HCT116 (cell line): Measurements from ENCODE around the gene FHIT. TPM values are rescaled to one million over a fixed set of nuclear protein-coding genes. Genes with fewer than 3 reads are reported as not detected.

ENCODE experiments used
- ATAC-seq: fragments of 200-7000 bp; cut with Tn5 transposase; 2 replicates; pipeline ENCODE4 v1.9.1; 2020; ENCODE audit warnings: mild to moderate bottlenecking, moderate library complexity
- BruUV-seq: library from RNA; stranded (reverse); fragments of 400-500 nt; replicated peaks from 2 replicates; lab custom pipeline; 2021; lab: Mats Ljungman, UMichigan
- CTCF ChIA-PET: fragments of 300-600 bp; sonication (Branson Sonifier 250); formaldehyde crosslinking; loops from one replicate; lab custom pipeline; 2021; ENCODE audit warnings: antibody characterized with exemption; lab: Charles Lee
- POLR2A ChIA-PET: fragments of 300-600, 350-600 bp; sonication (Branson Sonifier 250); formaldehyde crosslinking; loops from one replicate; lab custom pipeline; 2021; ENCODE audit warnings: antibody characterized with exemption; lab: Charles Lee
- RAD21 ChIA-PET, 2 experiments: fragments of 300-600 bp; sonication (Branson Sonifier 250); formaldehyde crosslinking; loops; one replicate each; lab custom pipeline; 2023; ENCODE audit warnings: low total read pairs in 2 of 2; ENCODE audit not compliant: uncharacterized antibody in 2 of 2, unreplicated experiment in 2 of 2, low non-redundant PET in 1 of 2; lab: Charles Lee
- DNase-seq: peaks from one replicate; pipeline ENCODE4 v3.0.0-alpha.2; 2010; ENCODE audit warnings: low read depth, low spot score
- H2AFZ ChIP-seq: fragments of 200-600 bp; shearing (Covaris generic), sonication (generic); 2 replicates; pipeline ENCODE4 v1.6.1; 2017; ENCODE audit warnings: low read depth, mixed run types, mixed read lengths, antibody characterized with exemption, low read length; ENCODE audit not compliant: poor library complexity, severe bottlenecking
- H3K27ac ChIP-seq: 2 replicates; pipeline ENCODE4 v1.5.1; 2012; ENCODE audit warnings: low read depth, low read length
- H3K27me3 ChIP-seq: fragments of 200-600 bp; sonication (generic); 2 replicates; pipeline ENCODE4 v1.6.1; 2016; ENCODE audit warnings: mixed run types, low read length, mixed read lengths; ENCODE audit not compliant: insufficient read depth
- H3K36me3 ChIP-seq, 2 experiments: fragments of 200-500 bp in 1 of 2; fragments of 200-600 bp in 1 of 2; sonication (Bioruptor generic) in 1 of 2; sonication (generic) in 1 of 2; 2 replicates each; pipeline versions ENCODE4 v1.5.1 to v1.6.1; 2014 to 2016; ENCODE audit warnings: low read length in 2 of 2, inconsistent platforms in 1 of 2, mixed read lengths in 1 of 2, mixed run types in 1 of 2; ENCODE audit not compliant: insufficient read depth in 2 of 2, control insufficient read depth in 1 of 2
- H3K4me1 ChIP-seq, 2 experiments: fragments of 200-600 bp in 1 of 2; sonication (generic) in 1 of 2; 2 replicates each; pipeline versions ENCODE4 v1.5.1 to v1.6.1; 2012 to 2017; ENCODE audit warnings: low read length in 2 of 2, inconsistent platforms in 1 of 2, mild to moderate bottlenecking in 1 of 2, mixed read lengths in 1 of 2, mixed run types in 1 of 2, moderate library complexity in 1 of 2; ENCODE audit not compliant: insufficient read depth in 2 of 2, control insufficient read depth in 1 of 2
- H3K4me2 ChIP-seq: fragments of 200-600 bp; sonication (generic); 2 replicates; pipeline ENCODE4 v1.6.1; 2017; ENCODE audit warnings: mixed run types, low read length, mixed read lengths
- H3K4me3 ChIP-seq, 2 experiments: fragments of 200-600 bp in 1 of 2; sonication (generic) in 1 of 2; replicated peaks in 1 of 2; 2 replicates each; pipeline ENCODE4 v1.5.1; 2011 to 2016; ENCODE audit warnings: low read length in 2 of 2, control low read depth in 1 of 2, low read depth in 1 of 2, mild to moderate bottlenecking in 1 of 2, mixed read lengths in 1 of 2, mixed run types in 1 of 2
- H3K79me2 ChIP-seq: fragments of 200-600 bp; sonication (generic); 2 replicates; pipeline ENCODE4 v1.6.1; 2017; ENCODE audit warnings: mild to moderate bottlenecking, mixed run types, low read length, moderate library complexity, mixed read lengths; ENCODE audit not compliant: insufficient read depth
- H3K9ac ChIP-seq: fragments of 200-600 bp; sonication (generic); 2 replicates; pipeline ENCODE4 v1.6.1; 2016; ENCODE audit warnings: low read length, mixed read lengths
- H3K9me2 ChIP-seq: fragments of 200-600 bp; sonication (generic), shearing (Covaris generic); 2 replicates; pipeline ENCODE4 v1.6.1; 2017; ENCODE audit warnings: mixed run types, mild to moderate bottlenecking, moderate library complexity; ENCODE audit not compliant: insufficient read depth
- H3K9me3 ChIP-seq, 2 experiments: fragments of 200-500 bp in 1 of 2; fragments of 200-600 bp in 1 of 2; sonication (Bioruptor generic) in 1 of 2; sonication (generic) in 1 of 2; 2 replicates each; pipeline ENCODE4 v1.6.1; 2014 to 2017; ENCODE audit warnings: low read length in 2 of 2, mixed read lengths in 2 of 2, inconsistent platforms in 1 of 2, low read depth in 1 of 2, mild to moderate bottlenecking in 1 of 2, mixed run types in 1 of 2, moderate library complexity in 1 of 2; ENCODE audit not compliant: control insufficient read depth in 1 of 2, insufficient read depth in 1 of 2
- H4K20me1 ChIP-seq: fragments of 200-600 bp; sonication (generic), shearing (Covaris generic); 2 replicates; pipeline ENCODE4 v1.6.1; 2017; ENCODE audit warnings: mixed run types, mild to moderate bottlenecking, moderate library complexity; ENCODE audit not compliant: insufficient read depth
- ATF3 ChIP-seq: IDR thresholded peaks from 2 replicates; pipeline ENCODE4 v1.6.1; 2012
- CBX3 ChIP-seq: IDR thresholded peaks from 2 replicates; pipeline ENCODE4 v1.6.1; 2012; ENCODE audit warnings: low read depth
- CEBPB ChIP-seq: IDR thresholded peaks from 2 replicates; pipeline ENCODE4 v1.6.1; 2012; ENCODE audit warnings: low read depth
- CTCF ChIP-seq, 3 experiments: fragments of 200-600 bp in 1 of 3; sonication (generic) in 1 of 3; IDR thresholded peaks in 2 of 3; conservative IDR thresholded peaks in 1 of 3; 2 replicates each; pipeline ENCODE4 v1.5.1; 2012 to 2017; ENCODE audit warnings: low read depth in 2 of 3, low read length in 2 of 3, antibody characterized with exemption in 1 of 3, borderline replicate concordance in 1 of 3, control low read depth in 1 of 3, mild to moderate bottlenecking in 1 of 3, mixed read lengths in 1 of 3, mixed run types in 1 of 3, moderate library complexity in 1 of 3; ENCODE audit not compliant: insufficient read depth in 1 of 3
- EGR1 ChIP-seq: IDR thresholded peaks from 2 replicates; pipeline ENCODE4 v1.6.1; 2012; ENCODE audit warnings: low read depth
- ELF1 ChIP-seq: IDR thresholded peaks from 2 replicates; pipeline ENCODE4 v1.6.1; 2012; ENCODE audit warnings: low read depth, borderline replicate concordance
- EZH2 ChIP-seq: fragments of 200-600 bp; sonication (generic); IDR thresholded peaks from 2 replicates; pipeline ENCODE4 v1.6.1; 2017; ENCODE audit warnings: antibody characterized with exemption, mixed run types
- FOSL1 ChIP-seq: IDR thresholded peaks from 2 replicates; pipeline ENCODE4 v1.6.1; 2012; ENCODE audit warnings: low read depth
- JUND ChIP-seq: IDR thresholded peaks from 2 replicates; pipeline ENCODE4 v1.6.1; 2012
- MAX ChIP-seq: IDR thresholded peaks from 2 replicates; pipeline ENCODE4 v1.6.1; 2012
- POLR2A ChIP-seq: IDR thresholded peaks from 2 replicates; pipeline ENCODE4 v1.7.0; 2011; ENCODE audit warnings: borderline replicate concordance; ENCODE audit not compliant: insufficient read depth, insufficient read length; ENCODE audit errors: extremely low read depth
- POLR2AphosphoS5 ChIP-seq: IDR thresholded peaks from 2 replicates; pipeline ENCODE4 v1.6.1; 2011; ENCODE audit warnings: mild to moderate bottlenecking, low read depth, low read length, moderate library complexity
- RAD21 ChIP-seq: IDR thresholded peaks from 2 replicates; pipeline ENCODE4 v1.6.1; 2012; ENCODE audit warnings: low read depth, mild to moderate bottlenecking
- REST ChIP-seq: IDR thresholded peaks from 2 replicates; pipeline ENCODE4 v1.6.1; 2012; ENCODE audit warnings: low read depth
- SIN3A ChIP-seq: IDR thresholded peaks from 2 replicates; pipeline ENCODE4 v1.6.1; 2012; ENCODE audit warnings: low read depth
- SP1 ChIP-seq: IDR thresholded peaks from 2 replicates; pipeline ENCODE4 v1.6.1; 2012; ENCODE audit warnings: low read depth
- SRF ChIP-seq: IDR thresholded peaks from 2 replicates; pipeline ENCODE4 v1.6.1; 2012; ENCODE audit warnings: low read depth
- TCF7L2 ChIP-seq: IDR thresholded peaks from 2 replicates; pipeline ENCODE4 v1.7.0; 2011; ENCODE audit warnings: borderline replicate concordance, inconsistent platforms; ENCODE audit not compliant: insufficient read depth, insufficient read length; ENCODE audit errors: extremely low read depth
- YY1 ChIP-seq: IDR thresholded peaks from 2 replicates; pipeline ENCODE4 v1.6.1; 2011; ENCODE audit warnings: low read length, low read depth, moderate library complexity, mild to moderate bottlenecking; ENCODE audit not compliant: insufficient replicate concordance; ENCODE audit errors: extremely low read depth
- ZNF274 ChIP-seq: fragments of 200-500 bp; sonication (Bioruptor generic); IDR thresholded peaks from 2 replicates; pipeline ENCODE4 v1.6.1; 2014; ENCODE audit warnings: mild to moderate bottlenecking, low read depth, low read length, inconsistent platforms
- intact Hi-C: fragments of 100-400 bp; cut with micrococcal nuclease; formaldehyde crosslinking; loops from 2 replicates; pipeline ENCODE4 v1.10.0; 2022
- total RNA-seq: library from RNA; stranded (reverse); gene quantifications from one replicate; pipeline ENCODE4 v1.2.1, GENCODE V29; 2021; ENCODE audit not compliant: unreplicated experiment

The FHIT gene
- total RNA-seq, 1 experiment from 2014 or later: 20.1 TPM

GRCh38 chr3:60610441-60611112, 640.7 kb downstream of the FHIT start:
- RAD21 ChIA-PET: no interaction called here
- BruUV-seq: no TSS peak
- no peaks in the 10 kb centered on the region for H3K9me3 ChIP-seq

More at GRCh38 chr3:60610441-60611112, 640.7 kb downstream of the FHIT start:
- no peaks in the 10 kb centered on the region for H3K79me2 ChIP-seq
- no peak overlapping the region for H2AFZ ChIP-seq
- POLR2A ChIA-PET: no interaction called here
- H3K4me1 ChIP-seq: peaks cover 4 to 10% of the 10 kb centered on the region in 2 experiments
- no peaks in the 10 kb centered on the region for H3K9me2 ChIP-seq
- H3K27ac ChIP-seq: no peak overlapping the region
- DNase-seq (no peak), ATAC-seq (no peak)
- H3K27me3 ChIP-seq: no peaks in the 10 kb centered on the region
- no peaks in the 10 kb centered on the region for H4K20me1 ChIP-seq
- no peak overlapping the region for H3K9ac ChIP-seq
- intact Hi-C loops: no loop called here
- H3K36me3 ChIP-seq: no peaks in the 10 kb centered on the region
- H3K4me2 ChIP-seq: no peak overlapping the region
- H3K4me3 ChIP-seq: no peak overlapping the region
- CTCF ChIA-PET: no interaction called here
- no peak for TF ChIP-seq RAD21
- no peak for TF ChIP-seq ATF3
- no peak for TF ChIP-seq FOSL1
- TF ChIP-seq SIN3A: no peak
- TF ChIP-seq POLR2AphosphoS5: no peak
- TF ChIP-seq JUND: no peak
- no peak for TF ChIP-seq SRF
- no peak for TF ChIP-seq ZNF274
- no peak for TF ChIP-seq ELF1
- no peak for TF ChIP-seq EGR1
- no peak for TF ChIP-seq SP1
- no peak for TF ChIP-seq MAX
- no peak for TF ChIP-seq REST
- TF ChIP-seq CEBPB: no peak
- TF ChIP-seq CBX3: no peak
- TF ChIP-seq TCF7L2: no peak
- TF ChIP-seq YY1: no peak
- TF ChIP-seq EZH2: no peak
- no peak for TF ChIP-seq CTCF (IDR thresholded peaks at IDR 0.05 in 2 of 3, conservative IDR thresholded peaks at IDR 0.05 in 1 of 3; ENCODE audit: borderline replicate concordance in 1 of 3, insufficient read depth in 1 of 3, low read depth in 2 of 3, low read length in 2 of 3)
- TF ChIP-seq POLR2A: no peak
